HepG2 (cell line): ENCODE results near the gene FAM174B. TPM values are rescaled to one million over a fixed set of nuclear protein-coding genes. Genes with fewer than 3 reads are reported as not detected.

Experiments
- ATAC-seq: fragments of 200-7000 bp; cut with Tn5 transposase; 3 replicates; pipeline ENCODE4 v1.9.1; 2020; ENCODE audit warnings: mild to moderate bottlenecking, moderate library complexity
- BruUV-seq: library from RNA; stranded (reverse); fragments of 400-500 nt; replicated peaks from 2 replicates; lab custom pipeline; 2021; lab: Mats Ljungman, UMichigan
- CTCF ChIA-PET: fragments of 300-600 bp; formaldehyde crosslinking; extraction: SDS; loops from one replicate; lab custom pipeline; 2021; ENCODE audit warnings: low total read pairs, inconsistent platforms, low intra/inter-chr PET ratio; lab: Yijun Ruan, JAX
- POLR2A ChIA-PET: fragments of 350-600 bp; sonication (Branson Sonifier 250); formaldehyde crosslinking; loops from one replicate; lab custom pipeline; 2020; ENCODE audit warnings: antibody characterized with exemption, inconsistent platforms; lab: Yijun Ruan, JAX
- DNase-seq: peaks from one replicate; pipeline ENCODE4 v3.0.0-alpha.2; 2015; ENCODE audit warnings: low spot score
- FAIRE-seq: peaks from 3 replicates; lab custom pipeline; 2011; peaks lifted over from hg19 to GRCh38; lab: Jason Lieb, UNC
- H2AFZ ChIP-seq: one replicate; pipeline ENCODE4 v1.6.1; 2011; ENCODE audit warnings: low read length, inconsistent platforms
- H3K27ac ChIP-seq: fragments of 300-600 bp; 3 replicates; pipeline ENCODE4 v1.8.0; 2011; ENCODE audit warnings: mixed run types, mild to moderate bottlenecking, mixed read lengths, low read length, inconsistent platforms; ENCODE audit not compliant: insufficient read depth; ENCODE audit errors: extremely low read length
- H3K27me3 ChIP-seq, 2 experiments: fragments of 200-600 bp in 1 of 2; 2 replicates in 1 of 2; 3 replicates in 1 of 2; pipeline versions ENCODE4 v1.6.0 to v1.8.0; 2011; ENCODE audit warnings: low read length in 2 of 2, mild to moderate bottlenecking in 2 of 2, moderate library complexity in 2 of 2, inconsistent platforms in 1 of 2; ENCODE audit not compliant: insufficient read depth in 2 of 2, control insufficient read depth in 1 of 2
- H3K36me3 ChIP-seq, 2 experiments: fragments of 200-600 bp in 1 of 2; replicated peaks in 1 of 2; 2 replicates in 1 of 2; 3 replicates in 1 of 2; pipeline versions ENCODE4 v1.5.1 to v1.8.0; 2011; ENCODE audit warnings: low read length in 2 of 2, inconsistent platforms in 1 of 2; ENCODE audit not compliant: insufficient read depth in 2 of 2, control insufficient read depth in 1 of 2
- H3K4me1 ChIP-seq: 2 replicates; pipeline ENCODE4 v1.5.1; 2012; ENCODE audit warnings: low read length, inconsistent platforms; ENCODE audit not compliant: insufficient read depth
- H3K4me2 ChIP-seq: 2 replicates; pipeline ENCODE4 v1.6.0; 2011; ENCODE audit warnings: low read depth, low read length, inconsistent platforms
- H3K4me3 ChIP-seq, 3 experiments: fragments of 200-600 bp in 1 of 3; sonication (generic), shearing (Covaris generic) in 1 of 3; replicated peaks in 1 of 3; 2 replicates each; pipeline ENCODE4 v1.5.1; 2011 to 2016; ENCODE audit warnings: low read length in 3 of 3, inconsistent platforms in 2 of 3, low read depth in 2 of 3, mild to moderate bottlenecking in 2 of 3, control low read depth in 1 of 3, mixed read lengths in 1 of 3; ENCODE audit not compliant: insufficient read depth in 1 of 3
- H3K79me2 ChIP-seq: one replicate; pipeline ENCODE4 v1.6.1; 2011; ENCODE audit warnings: low read length, inconsistent platforms; ENCODE audit not compliant: insufficient read depth
- H3K9ac ChIP-seq: 2 replicates; pipeline ENCODE4 v1.6.0; 2011; ENCODE audit warnings: mild to moderate bottlenecking, low read depth, low read length, inconsistent platforms; ENCODE audit not compliant: insufficient read depth
- H3K9me3 ChIP-seq: 2 replicates; pipeline ENCODE4 v1.5.1; 2012; ENCODE audit warnings: mild to moderate bottlenecking, low read length
- H4K20me1 ChIP-seq: 2 replicates; pipeline ENCODE4 v1.6.0; 2011; ENCODE audit warnings: inconsistent platforms, mild to moderate bottlenecking, low read length, moderate library complexity; ENCODE audit not compliant: insufficient read depth
- CEBPB ChIP-seq: IDR thresholded peaks from 2 replicates; pipeline ENCODE4 v1.6.1; 2011; ENCODE audit warnings: low read depth, low read length, improper control_type of control experiment, borderline replicate concordance
- PAXIP1 ChIP-seq: sonication (generic); formaldehyde crosslinking; conservative IDR thresholded peaks from 2 replicates; pipeline ENCODE4 v1.4.0; 2020; ENCODE audit warnings: mild to moderate bottlenecking, missing genetic modification reagents, moderate library complexity
- ZNF281 ChIP-seq: sonication (generic); formaldehyde crosslinking; IDR thresholded peaks from 2 replicates; pipeline ENCODE4 v1.4.0; 2020; ENCODE audit warnings: missing genetic modification reagents, borderline replicate concordance
- ZNF563 ChIP-seq: sonication (generic); formaldehyde crosslinking; IDR thresholded peaks from 2 replicates; pipeline ENCODE4 v1.8.0; 2022; ENCODE audit warnings: mild to moderate bottlenecking, moderate library complexity, missing genetic modification reagents
- WGBS: methylation state at CpG from one replicate; pipeline ENCODE4 v1.1.6; 2017; ENCODE audit warnings: low lambda C conversion rate; 5-methylcytosine and 5-hydroxymethylcytosine counted together
- in situ Hi-C: cut with HindIII; loops from 2 replicates; pipeline ENCODE4 v1.10.0; 2017; ENCODE audit warnings: low pct_unique_long_range_greater_than_20kb; ENCODE audit not compliant: extremely low pct_ligation_motif_present
- intact Hi-C: fragments of 100-400 bp; cut with micrococcal nuclease; formaldehyde crosslinking; loops from one replicate; pipeline ENCODE4 v1.10.0; 2022; ENCODE audit not compliant: unreplicated experiment
- polyA plus RNA-seq, 8 experiments: library from polyadenylated mRNA; depleted of rRNA in 3 of 8; stranded (reverse) in 7 of 8; unstranded in 1 of 8; fragments of >200 nt; fragmentation: Illumina TruSeq in 4 of 8; extraction: Trizol in 4 of 8; gene quantifications; 2 replicates each; pipeline versions ENCODE4 v1.2.1 to v1.2.3, GENCODE V29; 2011 to 2016; ENCODE audit warnings: low read depth in 4 of 8, missing spikeins in 1 of 8, mixed read lengths in 1 of 8; ENCODE audit not compliant: insufficient read depth in 1 of 8
- total RNA-seq, 5 experiments: library from RNA; depleted of rRNA; stranded (reverse); fragments of >200 nt; fragmentation: Illumina TruSeq; extraction: Trizol; gene quantifications; 2 replicates each; pipeline ENCODE4 v1.2.3, GENCODE V29; 2016; ENCODE audit warnings: low read depth in 1 of 5

Gene FAM174B
- total and polyA plus RNA-seq, 2 of the 13 experiments (the other 11 are each of a cell fraction or from before 2014, with no cell fraction given), result 0.90 to 2.1 TPM

GRCh38 chr15:92681141-92681631 lies 25.6 kb upstream of the FAM174B start:
- in situ Hi-C loops, result loop anchor here (5.0 to 25.0 kb wide), 2 partner anchors 159 to 594 kb away; no protein-coding TSS in a partner anchor
- CTCF ChIA-PET, result no interaction called here
- POLR2A ChIA-PET, result no interaction called here
- no peaks in the 10 kb centered on the region for H3K9me3 ChIP-seq
- no peak overlapping the region for H3K27ac ChIP-seq
- H3K4me3 ChIP-seq, result no peak overlapping the region
- H3K9ac ChIP-seq, result no peak overlapping the region
- H4K20me1 ChIP-seq, result no peaks in the 10 kb centered on the region
- TF ChIP-seq CEBPB, result peak; percentile 72; the same call in 1 of the 2 replicates
- TF ChIP-seq ZNF281 (CRISPR knock-in tag), result no peak
- TF ChIP-seq ZNF563 (CRISPR knock-in tag), result no peak
- TF ChIP-seq PAXIP1, result no peak
- TF ChIP-seq, all 625 proteins: peak for 1
- ATAC-seq (no peak), FAIRE-seq (no peak), DNase-seq (no peak)
- no peaks in the 10 kb centered on the region for H3K4me1 ChIP-seq
- no peak overlapping the region for H2AFZ ChIP-seq
- no peaks in the 10 kb centered on the region for H3K27me3 ChIP-seq
- H3K36me3 ChIP-seq, result no peaks in the 10 kb centered on the region
- no TSS peak for BruUV-seq
- no peaks in the 10 kb centered on the region for H3K79me2 ChIP-seq
- no peak overlapping the region for H3K4me2 ChIP-seq
- WGBS, result 0% methylated on average over 3 of the region's 3 CpGs
- intact Hi-C loops, result no loop called here
